HUES64 (cell line): ENCODE results near the gene SUGCT.
"Not testable (repeated sequence)": the region's sequence is repeated elsewhere in the genome, so short reads cannot be mapped to it uniquely, and the experiment has no call there.

ENCODE experiments used
- H3K27ac ChIP-seq: 2 replicates; pipeline ENCODE4 v1.7.0; 2013; ENCODE audit warnings: low read depth, low read length, inconsistent platforms
- H3K27me3 ChIP-seq: 2 replicates; pipeline ENCODE4 v1.6.1; 2013; ENCODE audit warnings: mild to moderate bottlenecking, low read length; ENCODE audit not compliant: insufficient read depth
- H3K36me3 ChIP-seq: 2 replicates; pipeline ENCODE4 v1.6.1; 2013; ENCODE audit warnings: mild to moderate bottlenecking, low read length; ENCODE audit not compliant: insufficient read depth
- H3K4me1 ChIP-seq: 2 replicates; pipeline ENCODE4 v1.6.1; 2013; ENCODE audit warnings: mild to moderate bottlenecking, low read length, moderate library complexity; ENCODE audit not compliant: insufficient read depth
- H3K4me3 ChIP-seq: 2 replicates; pipeline ENCODE4 v1.5.1; 2013; ENCODE audit warnings: mild to moderate bottlenecking, low read length, moderate library complexity
- H3K9ac ChIP-seq: 2 replicates; pipeline ENCODE4 v1.6.1; 2013; ENCODE audit warnings: mild to moderate bottlenecking, low read depth, low read length
- H3K9me3 ChIP-seq: 2 replicates; pipeline ENCODE4 v1.6.1; 2013; ENCODE audit warnings: low read depth, low read length; ENCODE audit not compliant: insufficient read depth
- WGBS: fragments of 150-250, 120-280 bp; methylation state at CpG from one replicate; pipeline ENCODE4 v1.1.7; 2013; ENCODE audit warnings: missing lambda C conversion rate; 5-methylcytosine and 5-hydroxymethylcytosine counted together

SUGCT gene

GRCh38 chr7:40650903-40651302 is 516.1 kb downstream of the SUGCT start:
- not testable (repeated sequence) for H3K4me1 ChIP-seq, H3K4me3 ChIP-seq, H3K36me3 ChIP-seq, H3K27ac ChIP-seq, H3K9ac ChIP-seq, H3K9me3 ChIP-seq, H3K27me3 ChIP-seq
- 100% methylated on average over 1 of the region's 1 CpG for WGBS

DNA sequence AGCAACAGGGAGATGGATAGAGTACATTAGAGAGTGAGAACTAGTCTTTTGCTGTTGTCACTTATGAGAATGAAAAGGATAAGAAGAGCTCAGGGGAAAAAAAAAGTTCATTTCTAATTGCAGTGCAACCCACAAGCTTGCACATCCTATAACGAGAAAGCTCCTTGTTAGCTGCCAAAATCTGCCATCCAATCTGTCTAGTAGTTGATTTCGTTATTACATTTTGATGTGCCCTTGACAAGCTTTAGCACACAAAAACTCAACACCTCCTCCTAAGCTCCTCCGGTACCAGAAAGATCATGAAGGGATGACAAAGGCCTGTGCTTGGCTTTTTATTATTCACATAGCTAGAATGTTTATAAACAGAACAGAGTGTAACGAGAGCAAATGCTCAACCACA is 519.4 kb downstream of the SUGCT start:
- Histone ChIP-seq H3K4me3 (no peak overlapping the region), H3K36me3 (no peaks in the 10 kb centered on the region), H3K27me3 (no peaks in the 10 kb centered on the region), H3K27ac (no peak overlapping the region), H3K9ac (no peak overlapping the region), H3K9me3 (no peaks in the 10 kb centered on the region), H3K4me1 (no peaks in the 10 kb centered on the region)
- WGBS = 94% methylated on average over 4 of the region's 4 CpGs

DNA sequence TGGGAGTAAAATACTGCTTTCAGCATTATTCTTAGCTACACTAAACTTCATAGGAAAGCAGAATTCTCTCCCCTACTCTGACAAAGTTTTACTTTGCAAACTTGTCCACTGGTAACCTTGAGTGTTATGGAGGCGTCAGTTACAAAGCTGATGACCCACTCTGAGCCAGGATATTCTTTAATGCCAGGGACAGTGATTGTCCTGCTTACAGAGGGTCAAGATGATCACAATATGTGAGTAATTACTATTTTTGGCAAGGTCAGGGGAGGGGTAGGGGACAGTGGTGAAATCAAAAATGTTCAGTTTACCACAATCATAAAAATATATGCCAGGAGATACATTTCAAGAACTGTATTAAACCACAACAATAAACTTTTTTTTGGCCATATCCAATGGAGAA is 520.6 kb downstream of the SUGCT start:
- Histone ChIP-seq H3K27me3 (no peaks in the 10 kb centered on the region), H3K27ac (no peak overlapping the region), H3K36me3 (no peaks in the 10 kb centered on the region), H3K9ac (no peak overlapping the region), H3K9me3 (no peaks in the 10 kb centered on the region), H3K4me1 (no peaks in the 10 kb centered on the region), H3K4me3 (no peak overlapping the region)
- 91% methylated on average over 1 of the region's 1 CpG for WGBS

- no peak overlapping the region for H3K27ac ChIP-seq
- H3K27me3 ChIP-seq = no peaks in the 10 kb centered on the region
- 98% methylated on average over 2 of the region's 2 CpGs for WGBS
- no peaks in the 10 kb centered on the region for H3K4me1 ChIP-seq
- no peak overlapping the region for H3K9ac ChIP-seq
- H3K4me3 ChIP-seq = no peak overlapping the region
- no peaks in the 10 kb centered on the region for H3K9me3 ChIP-seq
- H3K36me3 ChIP-seq = no peaks in the 10 kb centered on the region
These were observed 521.5 kb downstream of the SUGCT start for GRCh38 chr7:40656349-40656748.

DNA sequence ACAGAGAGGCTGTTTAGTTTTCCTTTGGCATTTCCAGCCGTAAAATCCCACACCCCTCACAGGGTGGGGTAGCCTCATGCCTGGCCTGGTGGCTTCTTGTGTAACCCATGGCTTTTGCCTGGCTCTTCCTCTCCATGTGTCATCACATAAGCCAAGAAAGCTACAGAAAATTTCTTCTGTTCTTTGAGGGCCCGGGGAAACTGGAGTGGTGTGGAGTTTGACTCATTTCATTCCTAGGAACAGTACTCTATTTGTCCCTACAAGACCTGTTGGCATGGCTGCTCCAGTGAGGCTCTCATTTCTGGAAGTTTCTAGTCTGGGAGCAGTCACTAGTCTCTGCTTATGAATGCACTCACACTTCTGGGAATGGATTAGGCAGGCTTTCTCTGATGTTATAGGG is 523.9 kb downstream of the SUGCT start:
- no peaks in the 10 kb centered on the region for H3K4me1 ChIP-seq
- H3K9ac ChIP-seq = no peak overlapping the region
- no peaks in the 10 kb centered on the region for H3K36me3 ChIP-seq
- no peak overlapping the region for H3K27ac ChIP-seq
- no peaks in the 10 kb centered on the region for H3K9me3 ChIP-seq
- H3K4me3 ChIP-seq = no peak overlapping the region
- WGBS = 96% methylated on average over 2 of the region's 2 CpGs
- H3K27me3 ChIP-seq = no peaks in the 10 kb centered on the region

DNA sequence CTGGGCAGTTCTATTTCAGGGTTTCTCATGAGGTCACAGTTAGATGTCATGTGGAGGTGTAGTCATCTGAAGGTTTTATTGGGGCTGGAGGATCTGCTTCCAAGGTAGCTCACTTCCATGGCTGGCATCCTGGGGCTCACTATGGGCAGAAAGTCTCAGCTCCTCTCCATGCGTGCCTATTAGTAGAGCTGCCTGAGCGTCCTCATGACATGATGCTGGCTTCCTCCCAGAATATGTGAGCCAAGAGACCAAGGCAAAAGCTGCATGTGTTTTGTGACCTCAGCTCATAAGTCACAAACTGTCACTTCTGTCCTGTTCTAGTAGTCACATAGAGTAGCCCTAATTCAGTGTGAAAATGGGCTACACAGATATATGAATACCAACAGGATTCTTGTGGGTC is 524.4 kb downstream of the SUGCT start:
- H3K36me3 ChIP-seq = no peaks in the 10 kb centered on the region
- WGBS = 95% methylated on average over 2 of the region's 2 CpGs
- H3K9ac ChIP-seq = no peak overlapping the region
- H3K4me1 ChIP-seq = no peaks in the 10 kb centered on the region
- H3K27me3 ChIP-seq = no peaks in the 10 kb centered on the region
- no peak overlapping the region for H3K4me3 ChIP-seq
- H3K27ac ChIP-seq = no peak overlapping the region
- H3K9me3 ChIP-seq = no peaks in the 10 kb centered on the region

DNA sequence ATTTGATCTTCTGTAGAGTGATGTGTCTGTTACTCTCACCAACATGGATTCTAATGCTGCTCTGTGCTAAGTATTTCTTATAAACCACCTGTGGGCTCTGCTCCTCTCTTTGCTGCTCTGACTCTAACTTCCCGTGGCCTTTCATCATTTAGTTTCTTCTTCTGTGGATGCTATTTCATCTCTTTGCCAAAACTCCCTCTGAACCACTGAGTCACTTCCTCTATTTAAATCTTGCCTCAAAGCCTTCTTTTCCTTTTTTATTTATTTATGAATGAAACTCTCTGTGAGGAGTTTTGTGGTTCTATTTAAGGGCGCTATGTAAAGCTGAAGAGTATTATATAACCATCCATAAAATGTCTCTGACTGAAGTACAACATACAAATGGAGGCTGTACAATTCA is 538.5 kb downstream of the SUGCT start:
- Histone ChIP-seq H3K4me1 (no peaks in the 10 kb centered on the region), H3K9me3 (no peaks in the 10 kb centered on the region), H3K36me3 (no peaks in the 10 kb centered on the region), H3K27ac (no peak overlapping the region), H3K27me3 (no peaks in the 10 kb centered on the region), H3K9ac (no peak overlapping the region), H3K4me3 (no peak overlapping the region)
- 82% methylated on average over 1 of the region's 2 CpGs for WGBS

DNA sequence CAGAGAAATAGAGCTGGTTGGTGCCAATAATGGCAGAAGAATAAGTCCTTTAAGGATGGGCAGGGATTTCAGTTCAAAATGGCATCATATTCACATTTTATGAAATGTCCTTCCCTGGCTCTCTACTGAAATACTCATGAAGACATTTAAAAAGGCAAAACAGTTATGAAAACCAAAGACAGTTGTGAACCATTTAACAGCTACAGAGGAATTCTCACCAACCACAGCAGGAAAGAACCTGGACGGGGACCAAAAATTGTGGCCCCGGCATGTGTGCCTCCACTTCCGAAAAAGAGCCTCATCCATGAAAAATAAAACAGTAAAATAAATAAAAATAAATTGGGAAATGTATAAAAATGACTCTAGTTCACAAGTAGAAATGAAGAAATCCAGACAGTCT is 539.5 kb downstream of the SUGCT start:
- Histone ChIP-seq H3K9ac (no peak overlapping the region), H3K27ac (no peak overlapping the region), H3K4me3 (no peak overlapping the region), H3K27me3 (no peaks in the 10 kb centered on the region), H3K4me1 (no peaks in the 10 kb centered on the region), H3K36me3 (no peaks in the 10 kb centered on the region), H3K9me3 (no peaks in the 10 kb centered on the region)
- WGBS = 100% methylated on average over 2 of the region's 3 CpGs

DNA sequence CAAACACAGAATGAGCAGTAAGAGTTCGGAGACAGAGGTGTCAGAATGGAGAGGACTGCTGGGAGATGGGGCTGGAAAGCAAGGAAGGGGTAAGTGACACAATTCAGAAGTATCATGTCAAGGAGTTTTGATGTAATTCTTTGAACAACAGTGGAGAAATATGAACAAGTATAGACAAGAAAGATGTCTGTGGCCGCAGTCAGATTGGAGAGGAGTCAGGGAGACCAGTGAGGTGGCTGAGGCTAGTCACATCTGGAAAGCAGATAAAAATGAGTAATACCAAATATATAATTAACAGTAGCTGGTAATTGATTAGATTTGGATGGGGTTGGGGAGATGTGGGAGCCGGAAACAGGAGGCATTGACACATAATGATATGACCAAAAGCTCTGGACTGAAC is 540.9 kb downstream of the SUGCT start:
- 93% methylated on average over 3 of the region's 3 CpGs for WGBS
- no peaks in the 10 kb centered on the region for H3K9me3 ChIP-seq
- no peak overlapping the region for H3K9ac ChIP-seq
- 0 out of 2 replicates have a peak, but pooled peaks cover under 1% of the 10 kb centered on the region for H3K4me1 ChIP-seq
- no peak overlapping the region for H3K27ac ChIP-seq
- no peaks in the 10 kb centered on the region for H3K27me3 ChIP-seq
- no peaks in the 10 kb centered on the region for H3K36me3 ChIP-seq
- no peak overlapping the region for H3K4me3 ChIP-seq

DNA sequence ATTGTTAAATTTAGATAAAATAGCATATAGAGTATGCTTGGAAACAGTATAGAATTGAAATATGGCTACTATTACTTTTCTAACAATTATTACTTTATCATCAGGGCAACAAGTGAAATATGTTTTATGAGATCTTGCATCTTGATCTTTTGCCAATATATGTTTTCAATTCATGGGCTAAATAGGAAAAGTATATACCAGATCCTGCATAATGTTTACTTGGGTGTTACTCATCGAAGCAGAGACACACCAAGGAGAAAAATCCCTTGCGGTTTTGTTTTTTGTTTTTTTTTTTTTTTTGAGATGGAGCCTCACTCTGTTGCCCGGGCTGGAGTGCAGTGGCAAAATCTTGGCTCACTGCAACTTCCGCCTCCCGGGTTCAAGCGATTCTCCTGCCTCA is 541.4 kb downstream of the SUGCT start:
- Histone ChIP-seq H3K9ac (no peak overlapping the region), H3K4me3 (no peak overlapping the region), H3K27me3 (no peaks in the 10 kb centered on the region), H3K4me1 (0 out of 2 replicates have a peak, but pooled peaks cover 5% of the 10 kb centered on the region), H3K36me3 (no peaks in the 10 kb centered on the region), H3K27ac (no peak overlapping the region), H3K9me3 (no peaks in the 10 kb centered on the region)
- 96% methylated on average over 6 of the region's 6 CpGs for WGBS

GRCh38 chr7:40680657-40681056 is 545.9 kb downstream of the SUGCT start:
- H3K9me3 ChIP-seq = no peaks in the 10 kb centered on the region
- H3K4me3 ChIP-seq = no peak overlapping the region
- no peak overlapping the region for H3K9ac ChIP-seq
- H3K27me3 ChIP-seq = no peaks in the 10 kb centered on the region
- no peak overlapping the region for H3K27ac ChIP-seq
- 78% methylated on average over 1 of the region's 1 CpG for WGBS
- 0 out of 2 replicates have a peak, but pooled peaks cover 5% of the 10 kb centered on the region for H3K4me1 ChIP-seq
- no peaks in the 10 kb centered on the region for H3K36me3 ChIP-seq

- no peak overlapping the region for H3K9ac ChIP-seq
- H3K4me1 ChIP-seq = 0 out of 2 replicates have a peak, but pooled peaks cover 5% of the 10 kb centered on the region
- H3K4me3 ChIP-seq = no peak overlapping the region
These were observed 547.9 kb downstream of the SUGCT start for GRCh38 chr7:40682696-40683095.

More at GRCh38 chr7:40682696-40683095, 547.9 kb downstream of the SUGCT start:
- Histone ChIP-seq H3K27me3 (no peaks in the 10 kb centered on the region), H3K36me3 (no peaks in the 10 kb centered on the region), H3K27ac (no peak overlapping the region), H3K9me3 (no peaks in the 10 kb centered on the region)
